ENCODE data around the gene COL19A1.
"Not testable (repeated sequence)": the region's sequence is repeated elsewhere in the genome, so short reads cannot be mapped to it uniquely, and the experiment has no call there.

The COL19A1 gene

GRCh38 chr6:69820018-69820417 is 46.3 kb upstream of the COL19A1 start:
- Histone ChIP-seq H3K4me3 (no peak overlapping the region), H3K9me3 (no peaks in the 10 kb centered on the region), H3K27me3 (no peaks in the 10 kb centered on the region), H3K27ac (no peak overlapping the region), H3K4me1 (no peaks in the 10 kb centered on the region), H3K36me3 (no peaks in the 10 kb centered on the region)
- TF ChIP-seq CTCF (IDR thresholded peaks at IDR 0.05): no peak
- intact Hi-C loops (cut with DNase I; ENCODE audit: low total_unique reads): no loop called here
- DNase-seq: no peak

- Histone ChIP-seq H3K4me1 (no peaks in the 10 kb centered on the region), H3K4me3 (no peak overlapping the region), H3K27me3 (no peaks in the 10 kb centered on the region), H3K9me3 (no peaks in the 10 kb centered on the region), H3K27ac (no peak overlapping the region), H3K36me3 (no peaks in the 10 kb centered on the region)
- DNase-seq: no peak
- no peak for TF ChIP-seq CTCF (IDR thresholded peaks at IDR 0.05)
- intact Hi-C loops (cut with DNase I; ENCODE audit: low total_unique reads): no loop called here
These were observed 45.9 kb upstream of the COL19A1 start for GRCh38 chr6:69820438-69820837.

- intact Hi-C loops (cut with DNase I; ENCODE audit: low total_unique reads); H3K27ac ChIP-seq; H3K36me3 ChIP-seq; H3K27me3 ChIP-seq; DNase-seq; H3K4me3 ChIP-seq; H3K9me3 ChIP-seq; H3K4me1 ChIP-seq: not testable (repeated sequence)
These were observed 42.0 kb upstream of the COL19A1 start for GRCh38 chr6:69824355-69824754.

- TF ChIP-seq CTCF (IDR thresholded peaks at IDR 0.05): no peak
- Histone ChIP-seq H3K27ac (no peak overlapping the region), H3K27me3 (no peaks in the 10 kb centered on the region)
These were observed 40.5 kb upstream of the COL19A1 start for GRCh38 chr6:69825904-69826303.

GRCh38 chr6:69827276-69827893 is 39.0 kb upstream of the COL19A1 start:
- TF ChIP-seq CTCF (IDR thresholded peaks at IDR 0.05): no peak
- no peak overlapping the region for H3K4me3 ChIP-seq
- intact Hi-C loops (cut with DNase I; ENCODE audit: low total_unique reads): no loop called here
- H3K9me3 ChIP-seq: no peaks in the 10 kb centered on the region
- no peaks in the 10 kb centered on the region for H3K36me3 ChIP-seq
- no peaks in the 10 kb centered on the region for H3K4me1 ChIP-seq
- no peak overlapping the region for H3K27ac ChIP-seq
- no peak for DNase-seq
- no peaks in the 10 kb centered on the region for H3K27me3 ChIP-seq

More at GRCh38 chr6:69825904-69826303, 40.5 kb upstream of the COL19A1 start:
- intact Hi-C loops (cut with DNase I; ENCODE audit: low total_unique reads): no loop called here
- Histone ChIP-seq H3K9me3 (no peaks in the 10 kb centered on the region), H3K4me3 (no peak overlapping the region), H3K36me3 (no peaks in the 10 kb centered on the region), H3K4me1 (no peaks in the 10 kb centered on the region)
- no peak for DNase-seq

GRCh38 chr6:69832558-69832957 is 33.8 kb upstream of the COL19A1 start:
- no peaks in the 10 kb centered on the region for H3K4me1 ChIP-seq
- no peaks in the 10 kb centered on the region for H3K27me3 ChIP-seq
- no peaks in the 10 kb centered on the region for H3K9me3 ChIP-seq
- no peak for TF ChIP-seq CTCF (IDR thresholded peaks at IDR 0.05)
- no peaks in the 10 kb centered on the region for H3K36me3 ChIP-seq
- intact Hi-C loops (cut with DNase I; ENCODE audit: low total_unique reads): loop anchor here (10.0 kb wide), 1 partner anchor 272 kb away; no protein-coding TSS in a partner anchor
- H3K4me3 ChIP-seq: no peak overlapping the region
- DNase-seq: no peak
- no peak overlapping the region for H3K27ac ChIP-seq
